HepG2 (cell line): ENCODE data around the gene B3GNT9. TPM values are rescaled to one million over a fixed set of nuclear protein-coding genes. Genes with fewer than 3 reads are reported as not detected.
A peak's percentile ranks its signal among the peaks of the same experiment; 100 is the strongest.

ENCODE experiments used
- CENPT ChIP-seq: sonication (generic); formaldehyde crosslinking; IDR thresholded peaks from 2 replicates; pipeline ENCODE4 v1.8.0; 2022; ENCODE audit warnings: low read depth, mild to moderate bottlenecking, moderate library complexity, missing genetic modification reagents
- CSRNP2 ChIP-seq: sonication (generic); formaldehyde crosslinking; conservative IDR thresholded peaks from 2 replicates; pipeline ENCODE4 v1.8.0; 2022; ENCODE audit warnings: low read depth, missing genetic modification reagents
- CTCF ChIP-seq: sonication (generic); formaldehyde crosslinking; IDR thresholded peaks from 2 replicates; pipeline ENCODE4 v1.5.0; 2020; ENCODE audit warnings: mild to moderate bottlenecking, missing genetic modification reagents, moderate library complexity
- GLI4 ChIP-seq: sonication (generic); formaldehyde crosslinking; IDR thresholded peaks from 2 replicates; pipeline ENCODE4 v1.5.1; 2020; ENCODE audit warnings: missing genetic modification reagents, mild to moderate bottlenecking, moderate library complexity, borderline replicate concordance
- MAX ChIP-seq: IDR thresholded peaks from 2 replicates; pipeline ENCODE4 v1.6.1; 2012; ENCODE audit warnings: inconsistent platforms
- MIER3 ChIP-seq: IDR thresholded peaks from 2 replicates; pipeline ENCODE4 v1.6.1; 2016; ENCODE audit warnings: missing compliant biosample characterization, borderline replicate concordance
- PBX3 ChIP-seq: sonication (generic); formaldehyde crosslinking; IDR thresholded peaks from 2 replicates; pipeline ENCODE4 v1.8.1; 2023; ENCODE audit warnings: missing genetic modification reagents, inconsistent platforms, borderline replicate concordance
- SAP130 ChIP-seq: IDR thresholded peaks from 2 replicates; pipeline ENCODE4 v1.6.1; 2016; ENCODE audit warnings: low read depth
- SOX13 ChIP-seq, 3 experiments: fragments of 450-650 bp in 1 of 3; sonication (generic) in 1 of 3; formaldehyde crosslinking in 1 of 3; IDR thresholded peaks in 2 of 3; conservative IDR thresholded peaks in 1 of 3; 2 replicates each; pipeline versions ENCODE4 v1.5.0 to v1.6.1; 2016 to 2020; ENCODE audit warnings: antibody characterized with exemption in 1 of 3, mild to moderate bottlenecking in 1 of 3, missing compliant biosample characterization in 1 of 3, missing genetic modification reagents in 1 of 3, moderate library complexity in 1 of 3
- SPEN ChIP-seq: sonication (generic); formaldehyde crosslinking; IDR thresholded peaks from 2 replicates; pipeline ENCODE4 v1.5.1; 2020; ENCODE audit warnings: low read depth, mild to moderate bottlenecking, missing genetic modification reagents
- TBL1XR1 ChIP-seq: fragments of 150-350 bp; IDR thresholded peaks from 2 replicates; pipeline ENCODE4 v1.6.1; 2014; ENCODE audit warnings: borderline replicate concordance, low read length; ENCODE audit not compliant: partially characterized antibody
- THRA ChIP-seq: sonication (generic); formaldehyde crosslinking; IDR thresholded peaks from 2 replicates; pipeline ENCODE4 v1.4.0; 2020; ENCODE audit warnings: missing genetic modification reagents, borderline replicate concordance
- WIZ ChIP-seq: sonication (generic); formaldehyde crosslinking; IDR thresholded peaks from 2 replicates; pipeline ENCODE4 v1.5.1; 2020; ENCODE audit warnings: mild to moderate bottlenecking, missing genetic modification reagents
- ZBTB37 ChIP-seq: sonication (generic); formaldehyde crosslinking; IDR thresholded peaks from 2 replicates; pipeline ENCODE4 v1.4.0; 2020; ENCODE audit warnings: mild to moderate bottlenecking, missing genetic modification reagents
- ZBTB38 ChIP-seq: sonication (generic); formaldehyde crosslinking; IDR thresholded peaks from 2 replicates; pipeline ENCODE4 v1.5.1; 2020; ENCODE audit warnings: mild to moderate bottlenecking, missing genetic modification reagents
- ZBTB8A ChIP-seq: sonication (generic); formaldehyde crosslinking; IDR thresholded peaks from 2 replicates; pipeline ENCODE4 v1.4.0; 2020; ENCODE audit warnings: mild to moderate bottlenecking, low read depth, missing genetic modification reagents, borderline replicate concordance
- ZNF235 ChIP-seq: sonication (generic); formaldehyde crosslinking; IDR thresholded peaks from 2 replicates; pipeline ENCODE4 v1.8.1; 2023; ENCODE audit warnings: mild to moderate bottlenecking, missing genetic modification reagents, borderline replicate concordance
- ZNF747 ChIP-seq: sonication (generic); formaldehyde crosslinking; IDR thresholded peaks from 2 replicates; pipeline ENCODE4 v1.8.1; 2023; ENCODE audit warnings: missing genetic modification reagents, mild to moderate bottlenecking, borderline replicate concordance
- ZNF766 ChIP-seq: sonication (generic); formaldehyde crosslinking; IDR thresholded peaks from 2 replicates; pipeline ENCODE4 v1.5.0; 2020; ENCODE audit warnings: missing genetic modification reagents, borderline replicate concordance
- polyA plus RNA-seq, 8 experiments: library from polyadenylated mRNA; depleted of rRNA in 3 of 8; stranded (reverse) in 7 of 8; unstranded in 1 of 8; fragments of >200 nt; fragmentation: Illumina TruSeq in 4 of 8; extraction: Trizol in 4 of 8; gene quantifications; 2 replicates each; pipeline versions ENCODE4 v1.2.1 to v1.2.3, GENCODE V29; 2011 to 2016; ENCODE audit warnings: low read depth in 4 of 8, missing spikeins in 1 of 8, mixed read lengths in 1 of 8; ENCODE audit not compliant: insufficient read depth in 1 of 8
- total RNA-seq, 5 experiments: library from RNA; depleted of rRNA; stranded (reverse); fragments of >200 nt; fragmentation: Illumina TruSeq; extraction: Trizol; gene quantifications; 2 replicates each; pipeline ENCODE4 v1.2.3, GENCODE V29; 2016; ENCODE audit warnings: low read depth in 1 of 5

Gene B3GNT9
- total and polyA plus RNA-seq, 2 of the 13 experiments (the other 11 are each of a cell fraction or from before 2014, with no cell fraction given) = 1.5 to 3.1 TPM

DNA sequence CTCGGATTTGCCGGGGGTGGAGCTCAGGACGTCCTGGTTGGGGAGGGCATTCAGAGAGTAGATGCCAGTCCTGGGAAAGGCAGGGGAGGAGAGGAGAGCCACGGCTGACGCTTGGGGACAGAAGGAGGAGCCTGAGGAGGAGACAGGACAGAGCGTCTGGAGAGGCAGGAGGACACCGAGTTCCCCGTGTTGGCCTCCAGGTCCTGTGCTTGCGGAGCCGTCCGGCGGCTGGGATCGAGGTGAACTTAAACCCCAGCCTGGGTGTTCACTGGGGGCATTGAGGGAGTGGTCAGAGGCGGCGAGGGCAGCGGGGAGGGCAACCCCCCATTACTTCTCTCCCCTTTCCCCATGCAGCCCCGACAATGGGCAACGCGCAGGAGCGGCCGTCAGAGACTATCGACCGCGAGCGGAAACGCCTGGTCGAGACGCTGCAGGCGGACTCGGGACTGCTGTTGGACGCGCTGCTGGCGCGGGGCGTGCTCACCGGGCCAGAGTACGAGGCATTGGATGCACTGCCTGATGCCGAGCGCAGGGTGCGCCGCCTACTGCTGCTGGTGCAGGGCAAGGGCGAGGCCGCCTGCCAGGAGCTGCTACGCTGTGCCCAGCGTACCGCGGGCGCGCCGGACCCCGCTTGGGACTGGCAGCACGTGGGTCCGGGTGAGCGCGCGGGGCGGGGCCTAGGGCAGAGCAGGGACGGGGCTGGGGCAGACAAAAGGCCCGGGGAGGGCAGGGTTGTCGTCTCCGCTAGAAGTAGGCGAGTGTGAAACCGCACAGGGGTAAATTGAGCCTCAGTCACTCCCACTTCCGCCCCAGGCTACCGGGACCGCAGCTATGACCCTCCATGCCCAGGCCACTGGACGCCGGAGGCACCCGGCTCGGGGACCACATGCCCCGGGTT lies 23.3 kb upstream of the B3GNT9 start (continued):
- no peak for TF ChIP-seq PBX3 (CRISPR knock-in tag)
- TF ChIP-seq CENPT (CRISPR knock-in tag) = peak; percentile 98
- peak; percentile 81 for TF ChIP-seq THRA (CRISPR knock-in tag)
- TF ChIP-seq CTCF (CRISPR knock-in tag) = peak; percentile 85
- peak; percentile 76; the same call in 1 of the 2 replicates for TF ChIP-seq MIER3 (CRISPR knock-in tag)
- no peak for TF ChIP-seq ZBTB37 (CRISPR knock-in tag)
- TF ChIP-seq MAX = peak; percentile 97
- TF ChIP-seq TBL1XR1 = peak; percentile 32
- peak; percentile 83; the same call in 1 of the 2 replicates for TF ChIP-seq GLI4
- peak; percentile 79; the same call in 1 of the 2 replicates for TF ChIP-seq ZNF747 (CRISPR knock-in tag)
- peak; percentile 83 for TF ChIP-seq WIZ
- TF ChIP-seq CSRNP2 (CRISPR knock-in tag) = 0 out of 2 replicates have a peak, but pooled peaks have one; percentile 39
- TF ChIP-seq SPEN (CRISPR knock-in tag) = peak; percentile 93
- peak; percentile 98 for TF ChIP-seq ZBTB38 (CRISPR knock-in tag)
- no peak for TF ChIP-seq ZNF235 (CRISPR knock-in tag)
- peak; percentile 81; the same call in 1 of the 2 replicates for TF ChIP-seq ZNF766 (CRISPR knock-in tag)
- TF ChIP-seq SOX13 (IDR thresholded peaks at IDR 0.05) = no peak
- peak in 1 of 2 experiments; percentile 75; a peak in 1 of 4 replicates for TF ChIP-seq SOX13 (CRISPR knock-in tag; conservative IDR thresholded peaks at IDR 0.05 in 1 of 2, IDR thresholded peaks at IDR 0.05 in 1 of 2)
- TF ChIP-seq ZBTB8A (CRISPR knock-in tag) = peak; percentile 76; the same call in 1 of the 2 replicates
- TF ChIP-seq SAP130 (CRISPR knock-in tag) = peak; percentile 91
